HG02588 (cell line): ENCODE data around the gene CRB2.

ENCODE experiments used
- ATAC-seq: cut with Tn5 transposase; IDR thresholded peaks from one replicate; pipeline ENCODE4 v1.9.1; 2021; ENCODE audit warnings: mild to moderate bottlenecking, moderate library complexity; ENCODE audit not compliant: unreplicated experiment

Gene CRB2

DNA sequence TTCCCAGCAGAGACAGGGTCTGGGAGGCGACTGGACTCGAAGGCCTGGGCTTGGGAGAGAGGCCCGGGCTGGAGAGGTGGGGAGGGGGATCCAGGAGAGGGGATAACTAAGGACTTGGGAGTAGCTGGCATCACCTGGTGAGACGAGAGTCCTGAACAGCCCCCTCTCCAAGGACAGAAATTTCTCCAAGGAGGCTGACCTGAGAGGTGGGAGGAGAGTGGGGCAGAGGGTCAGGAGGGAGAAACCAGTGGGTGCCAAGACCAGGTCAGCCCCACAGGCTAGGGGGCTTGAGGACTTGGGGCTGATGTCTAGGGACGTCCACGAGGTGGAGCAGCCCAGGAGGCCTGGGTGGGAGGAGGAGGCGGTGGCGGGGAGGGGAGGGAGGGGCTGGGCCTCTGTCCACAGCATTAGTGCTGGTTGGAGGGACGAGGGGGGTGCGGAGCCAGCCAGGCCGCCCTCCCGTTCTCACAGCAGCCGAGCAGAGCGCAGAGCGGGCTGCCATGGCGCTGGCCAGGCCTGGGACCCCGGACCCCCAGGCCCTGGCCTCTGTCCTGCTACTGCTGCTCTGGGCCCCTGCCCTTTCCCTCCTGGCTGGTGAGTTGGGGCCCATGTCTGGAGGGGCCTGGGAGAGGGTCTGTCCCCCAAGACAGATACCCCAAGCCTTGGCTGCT, at the start of gene CRB2:
TSS of gene CRB2 (plus strand) at position 437 of the 671 bp plus-strand sequence. CDS start at position 501, 64 bp downstream.
- no peak for ATAC-seq

DNA sequence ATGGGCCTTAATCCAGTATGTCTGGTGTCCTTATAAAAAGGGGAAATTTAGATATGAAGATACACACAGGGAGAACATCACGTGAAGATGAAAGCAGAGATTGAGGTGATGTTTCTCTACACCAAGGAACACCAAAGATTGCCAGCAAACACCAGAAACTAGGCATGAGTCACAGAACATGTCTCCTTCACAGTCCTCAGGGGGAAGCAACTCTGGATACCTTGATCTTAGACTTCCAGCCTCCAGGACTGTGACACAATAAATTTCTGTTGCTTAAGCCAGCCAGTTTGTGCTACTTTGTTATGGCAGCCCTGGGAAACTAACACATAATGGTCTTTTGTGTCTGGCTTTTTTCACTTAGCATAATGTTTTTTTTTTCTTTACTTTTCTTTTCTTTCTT, 46.4 kb upstream of the CRB2 start:
- ATAC-seq: no peak

DNA sequence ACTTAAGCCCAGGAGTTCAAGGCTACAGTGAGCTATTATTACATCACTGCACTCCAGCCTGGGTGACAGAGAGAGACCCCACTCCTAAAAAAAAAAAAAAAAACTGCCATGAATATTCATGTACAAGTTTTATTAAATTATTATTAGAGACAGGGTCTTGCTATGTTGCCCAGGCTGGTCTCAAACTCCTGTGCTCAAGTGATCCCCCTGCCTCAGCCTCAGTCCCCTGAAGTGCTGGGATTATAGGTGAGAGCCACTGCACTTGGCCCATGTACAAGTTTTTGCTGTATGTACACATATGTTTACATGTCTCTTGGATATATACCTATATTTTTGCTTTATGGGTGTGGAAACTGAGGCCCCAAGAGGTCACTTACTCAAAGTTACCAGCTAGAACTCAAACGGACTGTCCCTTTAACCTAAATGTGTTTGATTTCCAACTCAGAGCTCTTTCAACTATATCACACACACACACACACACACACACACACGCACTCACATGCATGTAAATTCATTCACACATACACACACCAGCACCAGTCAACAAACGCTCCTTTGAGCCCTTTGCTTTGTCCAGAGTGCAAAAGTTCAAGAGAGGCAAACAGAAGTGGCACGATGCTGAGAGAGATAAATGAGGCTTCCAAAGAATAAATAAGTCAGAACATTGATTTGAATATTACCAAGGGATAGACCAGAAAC, 45.3 kb upstream of the CRB2 start:
- no peak for ATAC-seq

DNA sequence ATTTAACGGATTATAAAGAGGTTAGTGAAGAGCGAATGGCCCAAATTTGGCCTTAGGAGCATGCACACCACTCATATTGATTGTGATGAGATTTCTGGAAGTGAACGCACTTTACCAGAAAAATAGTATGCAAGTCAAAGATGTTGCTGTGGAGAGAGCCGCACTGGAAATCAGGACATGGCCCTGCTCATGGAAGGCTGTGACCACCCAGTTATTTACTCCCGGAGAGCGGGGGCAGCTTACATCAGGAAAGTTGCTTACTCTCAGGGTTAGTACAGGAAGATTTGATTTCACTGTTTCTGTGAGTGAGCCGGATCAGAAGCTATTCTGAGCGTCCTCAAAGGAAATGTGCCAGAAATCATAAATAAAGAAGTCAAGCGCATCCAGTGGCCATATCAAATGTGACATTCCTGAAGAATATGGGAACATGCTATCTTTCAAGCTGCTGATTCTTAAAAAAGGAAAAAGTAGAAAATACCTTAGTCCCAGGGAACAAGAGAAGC, 44.7 kb upstream of the CRB2 start:
- no peak for ATAC-seq

DNA sequence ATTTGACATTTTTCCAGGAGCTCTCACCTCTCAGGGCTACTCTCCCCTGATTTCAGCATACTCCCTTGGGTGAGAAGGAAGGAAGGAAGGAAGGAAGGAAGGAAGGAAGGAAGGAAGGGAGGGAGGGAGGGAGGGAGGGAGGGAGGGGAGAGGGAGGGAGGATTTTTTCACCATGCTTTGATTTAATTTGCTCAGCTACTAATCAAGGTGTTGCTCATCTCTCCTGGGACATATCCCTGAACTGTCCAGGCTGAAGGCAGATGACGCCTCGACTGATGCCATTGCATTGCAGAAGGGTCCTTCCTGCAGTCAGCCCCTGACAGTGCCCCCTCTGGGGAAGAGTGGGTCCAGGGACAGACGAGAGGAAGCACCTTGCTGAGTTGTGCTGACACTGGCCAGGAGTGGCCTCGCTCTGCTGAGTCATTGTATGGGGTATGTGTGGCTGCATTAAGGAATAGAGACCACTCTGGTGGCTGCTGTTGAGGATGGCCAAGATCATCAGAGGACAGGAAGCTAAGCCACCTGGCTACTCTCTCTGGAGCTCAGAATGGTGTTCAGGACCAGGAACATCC, 43.6 kb upstream of the CRB2 start:
- ATAC-seq: no peak

DNA sequence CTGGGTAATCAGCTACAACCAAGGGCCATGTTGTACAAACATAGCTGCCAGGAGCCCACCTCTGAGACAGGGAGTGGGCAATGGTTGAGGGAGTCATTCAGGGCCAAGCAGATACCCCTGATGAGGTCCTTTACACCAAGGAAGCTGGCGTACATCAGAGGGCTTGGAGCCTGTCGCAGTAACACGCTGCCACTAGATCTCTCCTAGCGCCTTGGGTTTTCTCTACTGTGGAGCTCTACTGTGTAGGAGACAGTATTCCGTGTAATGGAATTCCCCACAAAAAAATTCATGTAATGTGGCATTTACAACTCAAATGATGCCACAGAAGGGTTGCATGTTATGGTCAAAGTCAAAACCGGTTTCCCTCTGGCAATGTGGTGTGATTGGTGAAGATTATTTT, 41.4 kb upstream of the CRB2 start:
- ATAC-seq: no peak

DNA sequence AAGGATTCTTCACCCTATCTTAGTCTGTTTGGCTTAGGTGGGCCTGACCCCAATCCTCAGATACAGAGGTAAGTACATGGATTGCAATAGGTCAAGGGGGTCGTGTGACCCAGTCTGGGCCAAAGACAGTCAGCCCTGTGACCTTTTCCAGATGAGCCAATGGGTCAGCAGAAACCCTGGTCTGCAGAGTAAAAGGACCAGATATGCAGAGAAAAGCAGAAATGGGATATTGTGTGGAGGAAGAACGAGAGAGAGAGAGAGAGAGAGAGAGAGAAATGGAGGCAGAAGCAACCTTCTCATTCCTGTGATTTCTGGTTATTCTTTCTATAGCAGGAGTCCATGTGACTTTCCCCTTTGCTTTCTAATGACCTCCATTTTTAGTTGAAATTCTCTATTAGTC, 40.4 kb upstream of the CRB2 start:
- ATAC-seq: no peak

DNA sequence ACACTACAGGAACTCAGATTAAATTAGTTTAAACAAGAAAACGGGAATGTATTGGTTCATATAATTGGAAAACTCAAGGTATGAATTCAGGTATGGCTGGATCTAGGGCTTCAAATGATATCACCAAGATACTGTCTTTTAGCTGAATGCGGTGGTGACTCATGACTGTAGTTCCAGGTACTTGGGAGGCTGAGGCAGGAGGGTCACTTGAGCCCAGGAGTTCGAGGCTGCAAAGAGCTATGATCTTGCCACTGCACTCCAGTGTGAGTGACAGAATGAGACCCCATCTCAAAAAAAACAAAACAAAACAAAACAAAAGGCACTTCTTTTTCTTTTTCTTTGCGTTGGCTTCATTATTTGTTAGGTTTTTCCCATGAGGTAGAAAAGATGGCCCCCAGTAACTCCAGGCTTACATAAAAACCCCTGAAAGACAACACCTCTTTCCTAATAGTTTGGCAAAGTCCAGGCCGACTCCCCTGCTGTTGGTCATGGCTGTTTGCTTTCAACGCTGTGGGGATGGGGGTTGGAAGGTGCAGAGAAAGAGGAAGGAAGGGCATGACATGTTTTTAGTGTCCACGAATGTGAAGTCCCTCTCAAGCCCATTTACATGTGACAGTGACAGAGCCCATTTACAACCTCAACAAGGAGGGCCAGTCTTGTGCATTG, 39.8 kb upstream of the CRB2 start:
- ATAC-seq: no peak

DNA sequence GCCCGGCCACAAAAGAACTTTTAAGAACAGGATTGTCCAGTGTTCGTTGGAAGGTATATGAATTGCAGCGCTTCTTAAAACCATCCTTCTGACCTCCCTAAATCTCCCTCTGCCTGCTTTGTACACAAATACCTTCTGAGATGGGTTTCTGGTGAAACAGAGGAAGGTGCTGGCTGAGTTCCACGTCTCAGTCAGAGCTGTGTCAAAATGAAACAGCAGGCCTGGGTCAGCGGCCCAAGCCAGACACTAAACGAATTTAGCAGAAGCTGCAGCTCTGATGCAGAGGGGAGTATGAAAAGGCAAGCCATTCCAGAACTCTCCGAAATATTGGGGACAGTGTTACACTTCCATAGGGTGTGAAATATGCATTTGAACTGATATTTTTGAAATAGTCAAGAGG, 37.8 kb upstream of the CRB2 start:
- ATAC-seq: peak; percentile 59

DNA sequence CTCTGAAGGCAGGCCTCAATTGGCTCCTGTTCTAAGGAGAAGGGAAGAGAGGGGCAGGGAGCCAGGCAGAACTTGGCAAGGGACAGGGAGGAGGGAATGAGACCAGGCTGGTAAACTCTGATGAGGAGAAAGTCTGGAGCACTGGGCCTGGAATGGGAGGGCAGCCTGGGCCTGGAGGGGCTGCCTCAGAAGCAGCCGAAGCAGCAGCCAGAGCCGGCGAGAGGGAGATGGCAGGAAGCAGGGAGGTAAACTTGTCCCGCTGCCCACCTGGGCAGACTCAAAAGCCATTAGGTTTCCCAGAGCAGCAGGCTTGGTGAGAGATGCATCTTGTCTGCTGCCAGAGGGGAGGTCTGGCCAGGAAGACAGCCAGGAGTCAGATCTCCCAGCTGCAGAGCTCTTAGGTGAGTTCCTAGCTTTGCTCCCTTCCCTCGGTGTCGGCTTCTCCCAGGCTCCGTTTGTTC, 37.0 kb upstream of the CRB2 start:
- ATAC-seq: no peak

DNA sequence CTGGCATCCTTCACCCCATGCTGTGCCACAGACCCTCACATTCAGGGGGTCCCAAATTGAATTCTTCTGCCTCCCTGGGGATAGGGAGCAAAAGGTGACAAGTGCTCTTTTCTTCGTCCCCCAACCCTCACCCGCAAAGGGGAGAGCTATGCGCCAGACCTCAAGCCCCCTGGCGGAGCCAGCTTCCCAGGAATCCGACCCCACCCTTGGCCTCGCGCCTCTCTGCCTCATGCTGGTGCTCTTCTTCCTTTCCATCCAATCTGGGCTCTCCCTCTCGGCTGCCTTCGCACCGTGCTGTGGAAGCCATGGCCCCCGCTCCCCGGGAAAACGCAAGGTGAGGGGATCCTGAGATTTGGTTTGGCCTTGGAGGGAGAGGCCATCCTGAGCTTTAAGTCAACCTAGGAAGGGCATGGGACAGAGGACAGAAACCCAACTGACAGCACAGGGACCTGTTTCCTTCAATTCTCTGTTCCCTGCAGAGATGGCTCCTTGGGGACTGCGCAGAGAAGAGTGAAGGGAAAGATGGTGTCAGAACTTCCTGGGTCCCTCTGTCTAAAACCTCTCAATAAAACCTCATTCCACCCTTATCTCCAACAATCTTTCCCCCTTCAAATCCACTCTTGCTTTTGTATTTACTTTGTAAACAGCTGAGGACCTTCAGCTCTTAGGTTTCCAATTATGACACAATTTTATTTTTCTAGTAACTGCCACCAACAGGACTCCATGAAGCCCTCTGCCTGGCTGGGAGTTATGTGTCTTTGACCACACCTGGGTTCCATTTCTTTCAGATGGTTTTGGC, 36.3 kb upstream of the CRB2 start:
- ATAC-seq: no peak

DNA sequence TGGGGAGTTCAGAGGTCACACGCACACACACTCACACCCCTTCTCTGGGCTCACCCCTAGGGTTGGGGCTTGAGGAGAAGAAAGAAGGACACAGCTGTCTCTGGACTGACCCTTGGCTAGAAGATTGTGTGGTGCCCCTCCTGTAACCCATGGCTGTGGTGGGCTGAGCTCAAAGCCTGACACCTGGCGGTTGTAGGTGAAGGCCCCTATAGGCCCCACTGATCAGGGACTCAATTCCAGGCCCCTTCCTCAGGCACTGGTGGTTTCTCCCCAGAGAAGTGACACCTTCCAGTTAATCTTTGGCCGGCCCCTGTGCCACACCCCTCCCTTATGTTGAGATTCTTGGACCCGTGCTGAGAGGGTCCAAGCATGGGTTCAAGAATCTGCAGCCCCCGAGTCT, 35.2 kb upstream of the CRB2 start:
- ATAC-seq: no peak

DNA sequence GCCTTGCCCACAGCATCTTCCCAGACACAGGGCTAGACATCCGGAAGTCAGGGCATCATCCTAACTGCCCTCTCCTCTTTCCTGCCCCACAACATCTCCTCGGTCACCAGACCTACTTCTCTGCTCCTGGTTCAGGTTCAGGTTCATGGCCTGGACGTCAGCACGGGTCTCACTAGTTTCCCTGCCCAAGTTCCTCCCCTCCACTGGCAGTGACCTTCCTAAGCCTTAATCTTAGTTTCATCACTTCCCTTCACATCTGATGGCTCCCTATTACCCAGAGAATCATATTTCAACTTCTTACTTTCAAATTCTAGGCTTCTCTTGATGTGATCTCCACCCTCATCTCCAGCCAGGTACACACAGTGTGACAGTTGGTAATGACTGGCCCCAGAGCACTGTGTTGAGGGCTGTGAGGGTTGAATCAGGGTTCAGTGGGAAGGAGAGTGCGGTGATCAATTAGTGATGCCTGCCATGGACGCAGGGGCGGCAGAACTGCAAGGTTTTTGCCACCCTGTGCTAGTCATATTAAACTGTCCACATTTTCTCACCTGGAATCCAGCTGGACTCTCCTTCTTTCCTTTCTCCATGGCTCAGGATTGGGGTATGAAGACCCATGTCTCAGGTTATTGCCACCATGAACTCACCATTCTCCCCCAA, 34.3 kb upstream of the CRB2 start:
- ATAC-seq: no peak

DNA sequence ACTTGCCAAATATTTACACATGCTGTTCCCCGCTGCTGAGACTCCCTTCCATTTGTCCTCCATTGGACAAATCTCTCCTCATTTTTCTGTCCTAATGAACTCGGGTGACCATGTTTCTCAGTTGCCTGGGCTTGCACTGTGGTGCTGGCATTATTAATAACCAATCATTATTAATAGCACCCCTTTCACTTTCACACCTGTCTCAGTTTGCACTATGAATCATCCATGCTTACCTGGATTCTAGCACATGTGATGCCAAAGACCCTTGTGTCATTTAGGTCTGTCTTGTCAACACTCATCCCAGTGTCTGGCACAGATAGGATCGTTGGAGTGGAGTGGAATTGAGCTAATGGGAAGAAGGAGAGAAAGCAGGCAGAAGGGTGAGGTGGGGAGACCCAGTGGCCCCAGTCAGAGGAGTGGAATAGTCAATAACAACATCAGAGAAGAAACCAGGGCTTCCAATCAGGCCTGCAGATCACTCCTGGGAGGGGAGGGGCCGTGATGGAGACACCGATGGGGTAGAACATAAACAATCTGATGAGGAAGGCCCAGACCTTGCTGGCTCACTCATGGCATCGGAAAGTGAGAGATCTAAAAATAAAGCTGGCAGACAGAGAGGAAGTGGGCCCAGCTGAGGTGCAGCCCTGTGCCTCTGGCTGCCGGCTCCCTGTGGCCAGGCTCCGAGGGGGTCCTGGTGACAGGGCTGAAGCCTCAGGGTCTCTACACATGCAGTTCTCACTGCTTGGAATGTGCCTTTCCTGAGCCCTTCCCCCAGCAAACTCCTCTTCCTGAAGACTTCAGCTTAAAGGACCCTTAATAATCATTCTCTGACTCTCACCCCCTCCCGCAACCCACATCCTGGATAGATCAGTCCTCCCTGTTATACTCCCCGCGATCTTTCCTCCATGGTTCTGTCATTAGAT, 33.5 kb upstream of the CRB2 start:
- ATAC-seq: no peak

DNA sequence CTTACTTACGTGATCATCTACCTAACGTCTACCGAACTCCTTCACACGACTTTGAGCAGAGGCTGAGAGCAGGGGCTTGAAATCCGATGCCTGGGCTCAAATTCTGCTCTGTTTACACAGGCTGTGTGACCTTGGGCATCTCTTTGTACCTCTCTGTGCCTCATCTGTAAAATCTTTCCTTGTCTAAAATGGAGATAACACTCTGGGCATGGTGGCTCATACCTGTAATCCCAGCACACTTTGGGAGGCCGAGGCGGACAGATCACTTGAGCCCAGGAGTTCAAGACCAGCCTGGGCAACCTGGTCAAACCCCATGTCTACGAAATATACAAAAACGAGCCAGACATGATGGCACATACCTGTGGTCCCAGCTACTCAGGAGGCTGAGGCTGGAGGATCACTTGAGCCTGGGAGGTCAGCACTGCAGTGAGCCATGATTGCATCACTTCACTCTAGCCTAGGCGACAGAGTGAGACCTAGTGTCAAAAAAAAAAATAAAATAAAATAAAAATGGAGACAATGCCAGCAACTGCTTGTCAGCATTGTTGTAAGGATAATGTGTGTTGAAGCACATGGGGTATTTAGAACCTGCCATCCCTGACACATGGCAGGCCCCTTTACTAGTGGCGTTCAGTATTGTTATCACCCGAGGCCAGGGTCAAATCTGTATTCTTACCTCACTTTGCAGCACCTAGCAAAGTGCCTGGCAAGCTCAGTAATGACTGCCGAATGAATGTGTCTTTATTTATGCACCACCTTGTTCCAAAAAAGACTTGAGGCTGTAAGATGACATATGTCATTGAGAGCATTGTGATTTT, 32.6 kb upstream of the CRB2 start:
- ATAC-seq: no peak

DNA sequence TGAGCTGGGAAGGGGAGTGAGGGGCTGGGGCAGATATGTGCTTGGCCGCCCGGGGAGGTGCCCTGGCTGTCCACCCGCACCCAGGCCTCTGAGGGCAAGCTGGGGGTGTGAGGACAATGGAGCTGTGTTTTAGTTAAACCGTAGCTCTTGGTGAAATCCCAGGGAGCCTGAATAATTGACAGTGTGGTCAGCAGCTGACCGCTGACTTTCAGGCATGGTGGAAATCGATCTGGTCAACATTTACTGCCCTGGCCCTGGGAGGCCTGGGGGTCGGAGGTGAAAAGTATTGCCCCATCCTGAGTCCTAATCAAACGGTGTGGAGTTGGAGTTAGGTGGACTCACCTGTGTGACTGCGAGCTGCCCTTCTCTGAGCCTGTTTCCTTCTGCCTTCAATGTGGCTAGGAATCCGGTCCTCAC, 31.2 kb upstream of the CRB2 start:
- ATAC-seq: no peak

DNA sequence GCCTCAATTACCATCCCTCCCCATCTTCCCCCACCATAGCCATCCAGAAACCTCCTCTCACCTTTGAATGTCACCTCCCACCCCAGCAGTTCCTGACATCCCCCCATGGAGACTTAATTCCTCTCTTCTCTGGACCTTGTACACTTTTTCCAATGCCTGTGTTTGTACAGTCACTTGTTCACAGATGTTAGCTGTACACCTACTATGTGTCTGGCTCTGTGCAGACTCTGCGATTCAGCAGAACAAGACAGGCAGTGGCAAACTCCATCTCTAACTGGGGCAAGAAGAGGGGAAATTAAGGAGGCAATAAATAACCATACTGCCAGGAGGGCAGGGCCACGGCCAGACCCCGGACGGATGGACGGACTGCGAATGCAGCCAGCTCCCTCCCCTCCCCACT, 29.8 kb upstream of the CRB2 start:
- ATAC-seq: no peak

DNA sequence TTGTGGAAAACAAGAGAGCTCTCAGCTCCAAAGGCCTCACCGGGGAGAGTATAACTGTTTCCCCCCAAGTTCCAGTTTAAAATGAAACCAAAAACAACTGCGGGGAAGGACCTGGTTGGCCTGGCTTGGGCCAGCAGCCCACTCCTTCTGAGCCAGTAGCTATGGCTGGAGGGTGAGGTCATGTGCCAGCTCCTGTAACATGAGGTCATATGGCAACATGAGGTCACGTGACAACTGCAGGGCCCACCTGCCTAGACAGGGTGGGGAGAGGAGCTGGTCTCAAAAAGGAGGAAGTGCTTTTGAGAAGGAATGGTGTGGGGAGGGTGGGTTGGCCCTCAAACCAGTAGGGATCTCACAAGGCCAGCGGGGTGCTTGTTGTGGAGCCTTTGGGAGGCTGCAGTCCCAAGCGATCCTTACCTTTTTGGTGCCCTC, 29.3 kb upstream of the CRB2 start:
- ATAC-seq: no peak
